HCT116 (cell line): ENCODE data around the gene FBXL7. TPM values are rescaled to one million over a fixed set of nuclear protein-coding genes. Genes with fewer than 3 reads are reported as not detected.

Source experiments
- ATAC-seq: fragments of 200-7000 bp; cut with Tn5 transposase; 2 replicates; pipeline ENCODE4 v1.9.1; 2020; ENCODE audit warnings: mild to moderate bottlenecking, moderate library complexity
- BruUV-seq: library from RNA; stranded (reverse); fragments of 400-500 nt; replicated peaks from 2 replicates; lab custom pipeline; 2021; lab: Mats Ljungman, UMichigan
- CTCF ChIA-PET: fragments of 300-600 bp; sonication (Branson Sonifier 250); formaldehyde crosslinking; loops from one replicate; lab custom pipeline; 2021; ENCODE audit warnings: antibody characterized with exemption; lab: Charles Lee
- POLR2A ChIA-PET: fragments of 300-600, 350-600 bp; sonication (Branson Sonifier 250); formaldehyde crosslinking; loops from one replicate; lab custom pipeline; 2021; ENCODE audit warnings: antibody characterized with exemption; lab: Charles Lee
- RAD21 ChIA-PET, 2 experiments: fragments of 300-600 bp; sonication (Branson Sonifier 250); formaldehyde crosslinking; loops; one replicate each; lab custom pipeline; 2023; ENCODE audit warnings: low total read pairs in 2 of 2; ENCODE audit not compliant: uncharacterized antibody in 2 of 2, unreplicated experiment in 2 of 2, low non-redundant PET in 1 of 2; lab: Charles Lee
- DNase-seq: peaks from one replicate; pipeline ENCODE4 v3.0.0-alpha.2; 2010; ENCODE audit warnings: low read depth, low spot score
- H2AFZ ChIP-seq: fragments of 200-600 bp; shearing (Covaris generic), sonication (generic); 2 replicates; pipeline ENCODE4 v1.6.1; 2017; ENCODE audit warnings: low read depth, mixed run types, mixed read lengths, antibody characterized with exemption, low read length; ENCODE audit not compliant: poor library complexity, severe bottlenecking
- H3K27ac ChIP-seq: 2 replicates; pipeline ENCODE4 v1.5.1; 2012; ENCODE audit warnings: low read depth, low read length
- H3K27me3 ChIP-seq: fragments of 200-600 bp; sonication (generic); 2 replicates; pipeline ENCODE4 v1.6.1; 2016; ENCODE audit warnings: mixed run types, low read length, mixed read lengths; ENCODE audit not compliant: insufficient read depth
- H3K36me3 ChIP-seq, 2 experiments: fragments of 200-500 bp in 1 of 2; fragments of 200-600 bp in 1 of 2; sonication (Bioruptor generic) in 1 of 2; sonication (generic) in 1 of 2; 2 replicates each; pipeline versions ENCODE4 v1.5.1 to v1.6.1; 2014 to 2016; ENCODE audit warnings: low read length in 2 of 2, inconsistent platforms in 1 of 2, mixed read lengths in 1 of 2, mixed run types in 1 of 2; ENCODE audit not compliant: insufficient read depth in 2 of 2, control insufficient read depth in 1 of 2
- H3K4me1 ChIP-seq, 2 experiments: fragments of 200-600 bp in 1 of 2; sonication (generic) in 1 of 2; 2 replicates each; pipeline versions ENCODE4 v1.5.1 to v1.6.1; 2012 to 2017; ENCODE audit warnings: low read length in 2 of 2, inconsistent platforms in 1 of 2, mild to moderate bottlenecking in 1 of 2, mixed read lengths in 1 of 2, mixed run types in 1 of 2, moderate library complexity in 1 of 2; ENCODE audit not compliant: insufficient read depth in 2 of 2, control insufficient read depth in 1 of 2
- H3K4me2 ChIP-seq: fragments of 200-600 bp; sonication (generic); 2 replicates; pipeline ENCODE4 v1.6.1; 2017; ENCODE audit warnings: mixed run types, low read length, mixed read lengths
- H3K4me3 ChIP-seq, 2 experiments: fragments of 200-600 bp in 1 of 2; sonication (generic) in 1 of 2; replicated peaks in 1 of 2; 2 replicates each; pipeline ENCODE4 v1.5.1; 2011 to 2016; ENCODE audit warnings: low read length in 2 of 2, control low read depth in 1 of 2, low read depth in 1 of 2, mild to moderate bottlenecking in 1 of 2, mixed read lengths in 1 of 2, mixed run types in 1 of 2
- H3K79me2 ChIP-seq: fragments of 200-600 bp; sonication (generic); 2 replicates; pipeline ENCODE4 v1.6.1; 2017; ENCODE audit warnings: mild to moderate bottlenecking, mixed run types, low read length, moderate library complexity, mixed read lengths; ENCODE audit not compliant: insufficient read depth
- H3K9ac ChIP-seq: fragments of 200-600 bp; sonication (generic); 2 replicates; pipeline ENCODE4 v1.6.1; 2016; ENCODE audit warnings: low read length, mixed read lengths
- H3K9me2 ChIP-seq: fragments of 200-600 bp; sonication (generic), shearing (Covaris generic); 2 replicates; pipeline ENCODE4 v1.6.1; 2017; ENCODE audit warnings: mixed run types, mild to moderate bottlenecking, moderate library complexity; ENCODE audit not compliant: insufficient read depth
- H3K9me3 ChIP-seq, 2 experiments: fragments of 200-500 bp in 1 of 2; fragments of 200-600 bp in 1 of 2; sonication (Bioruptor generic) in 1 of 2; sonication (generic) in 1 of 2; 2 replicates each; pipeline ENCODE4 v1.6.1; 2014 to 2017; ENCODE audit warnings: low read length in 2 of 2, mixed read lengths in 2 of 2, inconsistent platforms in 1 of 2, low read depth in 1 of 2, mild to moderate bottlenecking in 1 of 2, mixed run types in 1 of 2, moderate library complexity in 1 of 2; ENCODE audit not compliant: control insufficient read depth in 1 of 2, insufficient read depth in 1 of 2
- H4K20me1 ChIP-seq: fragments of 200-600 bp; sonication (generic), shearing (Covaris generic); 2 replicates; pipeline ENCODE4 v1.6.1; 2017; ENCODE audit warnings: mixed run types, mild to moderate bottlenecking, moderate library complexity; ENCODE audit not compliant: insufficient read depth
- CEBPB ChIP-seq: IDR thresholded peaks from 2 replicates; pipeline ENCODE4 v1.6.1; 2012; ENCODE audit warnings: low read depth
- FOSL1 ChIP-seq: IDR thresholded peaks from 2 replicates; pipeline ENCODE4 v1.6.1; 2012; ENCODE audit warnings: low read depth
- JUND ChIP-seq: IDR thresholded peaks from 2 replicates; pipeline ENCODE4 v1.6.1; 2012
- POLR2A ChIP-seq: IDR thresholded peaks from 2 replicates; pipeline ENCODE4 v1.7.0; 2011; ENCODE audit warnings: borderline replicate concordance; ENCODE audit not compliant: insufficient read depth, insufficient read length; ENCODE audit errors: extremely low read depth
- POLR2AphosphoS5 ChIP-seq: IDR thresholded peaks from 2 replicates; pipeline ENCODE4 v1.6.1; 2011; ENCODE audit warnings: mild to moderate bottlenecking, low read depth, low read length, moderate library complexity
- RAD21 ChIP-seq: IDR thresholded peaks from 2 replicates; pipeline ENCODE4 v1.6.1; 2012; ENCODE audit warnings: low read depth, mild to moderate bottlenecking
- SIN3A ChIP-seq: IDR thresholded peaks from 2 replicates; pipeline ENCODE4 v1.6.1; 2012; ENCODE audit warnings: low read depth
- SP1 ChIP-seq: IDR thresholded peaks from 2 replicates; pipeline ENCODE4 v1.6.1; 2012; ENCODE audit warnings: low read depth
- TCF7L2 ChIP-seq: IDR thresholded peaks from 2 replicates; pipeline ENCODE4 v1.7.0; 2011; ENCODE audit warnings: borderline replicate concordance, inconsistent platforms; ENCODE audit not compliant: insufficient read depth, insufficient read length; ENCODE audit errors: extremely low read depth
- YY1 ChIP-seq: IDR thresholded peaks from 2 replicates; pipeline ENCODE4 v1.6.1; 2011; ENCODE audit warnings: low read length, low read depth, moderate library complexity, mild to moderate bottlenecking; ENCODE audit not compliant: insufficient replicate concordance; ENCODE audit errors: extremely low read depth
- ZFX ChIP-seq: fragments of 450-650 bp; IDR thresholded peaks from 2 replicates; pipeline ENCODE4 v1.6.1; 2017
- ZNF274 ChIP-seq: fragments of 200-500 bp; sonication (Bioruptor generic); IDR thresholded peaks from 2 replicates; pipeline ENCODE4 v1.6.1; 2014; ENCODE audit warnings: mild to moderate bottlenecking, low read depth, low read length, inconsistent platforms
- intact Hi-C: fragments of 100-400 bp; cut with micrococcal nuclease; formaldehyde crosslinking; loops from 2 replicates; pipeline ENCODE4 v1.10.0; 2022
- total RNA-seq: library from RNA; stranded (reverse); gene quantifications from one replicate; pipeline ENCODE4 v1.2.1, GENCODE V29; 2021; ENCODE audit not compliant: unreplicated experiment
- TF ChIP-seq, protein P1 (sequence below): IDR thresholded peaks from 2 replicates; pipeline ENCODE4 v1.6.1; 2012
- TF ChIP-seq, protein P2 (sequence below): IDR thresholded peaks from 2 replicates; pipeline ENCODE4 v1.6.1; 2012; ENCODE audit warnings: low read depth
- TF ChIP-seq, protein P3 (sequence below): IDR thresholded peaks from 2 replicates; pipeline ENCODE4 v1.6.1; 2012
- TF ChIP-seq, protein P4 (sequence below): IDR thresholded peaks from 2 replicates; pipeline ENCODE4 v1.6.1; 2011; ENCODE audit warnings: mild to moderate bottlenecking, low read length, moderate library complexity; ENCODE audit not compliant: insufficient replicate concordance; ENCODE audit errors: extremely low read depth

The FBXL7 gene
- total RNA-seq, 1 experiment from 2014 or later: 0.05 TPM

DNA sequence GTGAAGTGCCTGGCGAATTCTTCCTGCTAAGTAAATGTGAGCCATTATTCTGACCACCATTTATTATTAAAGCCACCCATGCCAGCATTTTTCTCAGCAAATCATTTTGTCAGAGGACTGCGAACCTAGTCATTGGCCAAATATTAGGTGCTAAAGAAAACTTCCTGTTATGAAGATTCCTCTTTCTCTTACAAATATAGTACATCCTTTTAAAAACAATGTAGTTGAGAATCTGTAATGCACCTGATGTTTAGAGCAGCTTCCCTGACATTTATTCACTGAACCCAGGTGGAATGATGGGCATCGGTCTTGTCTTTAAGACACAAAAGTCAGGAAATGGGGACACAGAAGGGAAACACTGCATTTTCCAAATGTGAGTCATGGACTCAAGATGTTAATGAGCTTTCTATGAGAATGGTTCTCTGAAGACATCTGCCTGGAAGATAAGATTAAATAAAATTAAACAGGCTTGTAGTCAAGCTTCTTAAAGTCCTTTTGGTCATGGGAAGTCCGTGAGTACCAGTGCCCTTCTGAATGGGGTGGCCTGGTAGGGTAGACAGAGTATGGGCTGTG lies 290.6 kb downstream of the FBXL7 start:
- no peaks in the 10 kb centered on the region for H3K79me2 ChIP-seq
- DNase-seq (no peak), ATAC-seq (no peak)
- no peaks in the 10 kb centered on the region for H3K4me1 ChIP-seq
- H3K36me3 ChIP-seq: no peaks in the 10 kb centered on the region
- H2AFZ ChIP-seq: no peak overlapping the region
- no peaks in the 10 kb centered on the region for H3K27me3 ChIP-seq
- ChIA-PET CTCF (no interaction called here), POLR2A (no interaction called here), RAD21 (no interaction called here)
- H3K4me3 ChIP-seq: no peak overlapping the region
- H3K4me2 ChIP-seq: no peak overlapping the region
- no peak for TF ChIP-seq SIN3A
- TF ChIP-seq POLR2A: no peak
- TF ChIP-seq JUND: no peak
- no peak for TF ChIP-seq ZFX
- TF ChIP-seq, protein P1, sequence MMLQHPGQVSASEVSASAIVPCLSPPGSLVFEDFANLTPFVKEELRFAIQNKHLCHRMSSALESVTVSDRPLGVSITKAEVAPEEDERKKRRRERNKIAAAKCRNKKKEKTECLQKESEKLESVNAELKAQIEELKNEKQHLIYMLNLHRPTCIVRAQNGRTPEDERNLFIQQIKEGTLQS: no peak
- no peak for TF ChIP-seq POLR2AphosphoS5
- no peak for TF ChIP-seq CEBPB
- TF ChIP-seq, protein P2, sequence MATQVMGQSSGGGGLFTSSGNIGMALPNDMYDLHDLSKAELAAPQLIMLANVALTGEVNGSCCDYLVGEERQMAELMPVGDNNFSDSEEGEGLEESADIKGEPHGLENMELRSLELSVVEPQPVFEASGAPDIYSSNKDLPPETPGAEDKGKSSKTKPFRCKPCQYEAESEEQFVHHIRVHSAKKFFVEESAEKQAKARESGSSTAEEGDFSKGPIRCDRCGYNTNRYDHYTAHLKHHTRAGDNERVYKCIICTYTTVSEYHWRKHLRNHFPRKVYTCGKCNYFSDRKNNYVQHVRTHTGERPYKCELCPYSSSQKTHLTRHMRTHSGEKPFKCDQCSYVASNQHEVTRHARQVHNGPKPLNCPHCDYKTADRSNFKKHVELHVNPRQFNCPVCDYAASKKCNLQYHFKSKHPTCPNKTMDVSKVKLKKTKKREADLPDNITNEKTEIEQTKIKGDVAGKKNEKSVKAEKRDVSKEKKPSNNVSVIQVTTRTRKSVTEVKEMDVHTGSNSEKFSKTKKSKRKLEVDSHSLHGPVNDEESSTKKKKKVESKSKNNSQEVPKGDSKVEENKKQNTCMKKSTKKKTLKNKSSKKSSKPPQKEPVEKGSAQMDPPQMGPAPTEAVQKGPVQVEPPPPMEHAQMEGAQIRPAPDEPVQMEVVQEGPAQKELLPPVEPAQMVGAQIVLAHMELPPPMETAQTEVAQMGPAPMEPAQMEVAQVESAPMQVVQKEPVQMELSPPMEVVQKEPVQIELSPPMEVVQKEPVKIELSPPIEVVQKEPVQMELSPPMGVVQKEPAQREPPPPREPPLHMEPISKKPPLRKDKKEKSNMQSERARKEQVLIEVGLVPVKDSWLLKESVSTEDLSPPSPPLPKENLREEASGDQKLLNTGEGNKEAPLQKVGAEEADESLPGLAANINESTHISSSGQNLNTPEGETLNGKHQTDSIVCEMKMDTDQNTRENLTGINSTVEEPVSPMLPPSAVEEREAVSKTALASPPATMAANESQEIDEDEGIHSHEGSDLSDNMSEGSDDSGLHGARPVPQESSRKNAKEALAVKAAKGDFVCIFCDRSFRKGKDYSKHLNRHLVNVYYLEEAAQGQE: no peak
- TF ChIP-seq YY1: no peak
- no peak for TF ChIP-seq ZNF274
- TF ChIP-seq FOSL1: no peak
- TF ChIP-seq, protein P3, sequence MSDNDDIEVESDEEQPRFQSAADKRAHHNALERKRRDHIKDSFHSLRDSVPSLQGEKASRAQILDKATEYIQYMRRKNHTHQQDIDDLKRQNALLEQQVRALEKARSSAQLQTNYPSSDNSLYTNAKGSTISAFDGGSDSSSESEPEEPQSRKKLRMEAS: no peak
- no peak for TF ChIP-seq TCF7L2
- TF ChIP-seq RAD21: no peak
- TF ChIP-seq, protein P4, sequence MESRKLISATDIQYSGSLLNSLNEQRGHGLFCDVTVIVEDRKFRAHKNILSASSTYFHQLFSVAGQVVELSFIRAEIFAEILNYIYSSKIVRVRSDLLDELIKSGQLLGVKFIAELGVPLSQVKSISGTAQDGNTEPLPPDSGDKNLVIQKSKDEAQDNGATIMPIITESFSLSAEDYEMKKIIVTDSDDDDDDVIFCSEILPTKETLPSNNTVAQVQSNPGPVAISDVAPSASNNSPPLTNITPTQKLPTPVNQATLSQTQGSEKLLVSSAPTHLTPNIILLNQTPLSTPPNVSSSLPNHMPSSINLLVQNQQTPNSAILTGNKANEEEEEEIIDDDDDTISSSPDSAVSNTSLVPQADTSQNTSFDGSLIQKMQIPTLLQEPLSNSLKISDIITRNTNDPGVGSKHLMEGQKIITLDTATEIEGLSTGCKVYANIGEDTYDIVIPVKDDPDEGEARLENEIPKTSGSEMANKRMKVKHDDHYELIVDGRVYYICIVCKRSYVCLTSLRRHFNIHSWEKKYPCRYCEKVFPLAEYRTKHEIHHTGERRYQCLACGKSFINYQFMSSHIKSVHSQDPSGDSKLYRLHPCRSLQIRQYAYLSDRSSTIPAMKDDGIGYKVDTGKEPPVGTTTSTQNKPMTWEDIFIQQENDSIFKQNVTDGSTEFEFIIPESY: no peak
- TF ChIP-seq SP1: no peak
- peaks cover 8 to 17% of the 10 kb centered on the region in 2 experiments; a peak in 2 of 4 replicates for H3K9me3 ChIP-seq
- no TSS peak for BruUV-seq
- no peaks in the 10 kb centered on the region for H4K20me1 ChIP-seq
- H3K9ac ChIP-seq: no peak overlapping the region
- no peaks in the 10 kb centered on the region for H3K9me2 ChIP-seq
- intact Hi-C loops: no loop called here
- no peak overlapping the region for H3K27ac ChIP-seq
